ENCODE results near the gene KRT4. TPM values are rescaled to one million over a fixed set of nuclear protein-coding genes. Genes with fewer than 3 reads are reported as not detected.
A peak's percentile ranks its signal among the peaks of the same experiment; 100 is the strongest.

The KRT4 gene
- total and polyA plus RNA-seq, 3 experiments from 2014 or later: not detected

DNA sequence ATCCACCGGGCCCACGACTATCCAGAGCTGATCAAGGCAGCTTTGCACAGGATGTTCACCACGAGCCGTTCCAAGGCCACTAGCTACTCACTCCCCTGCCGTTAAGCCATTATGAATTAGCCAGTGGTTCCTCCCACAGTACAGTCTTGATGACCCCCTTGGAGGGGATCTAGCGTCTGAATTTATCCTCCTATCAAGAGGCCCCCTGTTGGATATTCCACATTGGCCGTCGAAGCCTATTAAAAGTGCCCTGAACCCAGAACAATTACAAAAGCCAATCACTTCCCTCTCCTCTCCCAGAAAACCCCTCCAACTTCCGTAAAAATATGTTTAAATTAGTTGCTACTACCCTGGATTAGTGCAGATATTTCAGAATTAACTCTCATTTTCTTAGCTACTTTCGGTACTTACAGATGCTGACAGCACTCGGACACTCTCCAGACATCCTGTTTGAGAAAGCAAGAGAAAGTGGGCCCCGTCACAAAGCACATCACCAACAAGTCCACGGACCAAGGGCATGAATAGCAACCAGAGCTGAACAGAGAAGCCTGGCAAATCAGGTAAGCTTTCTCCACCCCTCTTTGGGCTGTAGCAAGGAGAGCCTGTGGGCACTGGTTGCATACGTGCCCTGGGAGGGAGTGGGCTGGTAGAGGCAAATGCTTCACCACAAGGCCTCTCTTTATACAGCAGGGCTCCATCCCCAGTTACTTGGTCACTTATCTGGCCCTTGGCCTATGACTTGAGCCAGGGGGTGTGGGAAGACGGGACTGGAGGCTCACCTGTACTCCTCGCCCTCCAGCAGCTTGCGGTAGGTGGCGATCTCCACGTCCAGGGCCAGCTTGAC lies 23.3 kb downstream of the KRT4 start:
- H3K36me3 ChIP-seq (ENCODE audit: insufficient read depth, low read length): no peaks in the 10 kb centered on the region
- H3K4me1 ChIP-seq (ENCODE audit: insufficient read depth, low read length): no peaks in the 10 kb centered on the region
- no peak overlapping the region for H3K27ac ChIP-seq (ENCODE audit: low read depth, low read length)
- Mint-ChIP-seq H3K9me3 (peaks cover 0 to 1% (median 0%) of the 10 kb centered on the region in 5 donors), H3K4me1 (peaks cover 0 to 10% (median 1%) of the 10 kb centered on the region in 3 donors), H3K27me3 (peaks cover 10 to 62% of the 10 kb centered on the region in 2 donors), H3K27ac (peak overlapping the region in 1 of 8 donors; percentile 67), H3K36me3 (peaks cover 0 to 3% (median 2%) of the 10 kb centered on the region in 3 donors), H3K4me3 (no peak overlapping the region)
- POLR2A ChIA-PET: no interaction called here
- peaks cover 8% of the 10 kb centered on the region for H3K27me3 ChIP-seq (ENCODE audit: insufficient read depth, low read length, poor library complexity, severe bottlenecking)
- DNase-seq: no peak
- no peaks in the 10 kb centered on the region for H3K9me3 ChIP-seq (ENCODE audit: low read length)
- CTCF ChIA-PET: no interaction called here
- H3K4me3 ChIP-seq (ENCODE audit: low read length): no peak overlapping the region

DNA sequence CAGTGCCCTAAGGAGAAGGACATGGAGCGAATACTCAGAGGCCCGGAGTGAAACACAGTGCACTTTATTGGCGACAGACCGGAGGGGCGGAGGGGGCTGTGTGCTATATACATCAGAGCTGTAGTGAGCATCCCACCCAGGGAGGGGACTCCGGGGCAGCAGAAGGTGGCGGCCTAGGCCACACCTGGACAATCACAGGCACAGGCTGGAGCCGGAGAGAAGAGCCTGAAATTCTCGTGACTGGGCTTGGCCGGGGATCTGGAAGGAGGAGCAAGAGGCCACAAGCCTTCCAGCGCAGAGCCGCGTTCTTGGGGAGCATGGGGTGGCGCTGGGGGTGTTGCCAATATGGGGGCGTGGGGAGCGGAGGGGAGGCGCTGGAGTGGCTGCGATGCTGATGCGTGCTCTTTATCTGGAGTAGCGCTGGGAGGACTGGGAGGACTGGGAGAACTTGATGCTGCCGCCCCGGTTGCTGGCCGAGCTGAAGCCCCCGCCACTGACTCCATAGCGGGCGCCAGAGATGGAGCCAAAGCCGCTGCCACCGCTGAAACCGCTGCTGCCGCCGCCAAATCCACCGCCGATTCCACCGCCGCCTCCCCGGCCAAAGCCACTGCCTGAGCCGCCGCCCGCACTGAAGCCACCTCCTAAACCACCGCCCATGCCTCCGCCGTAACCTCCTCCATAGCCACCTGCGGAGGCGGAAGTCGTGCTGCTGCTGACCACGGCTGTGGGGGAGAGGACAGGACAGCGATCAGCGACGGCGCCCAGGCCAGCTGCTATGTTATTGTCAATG lies 24.1 kb downstream of the KRT4 start:
- peaks cover 0 to 3% (median 2%) of the 10 kb centered on the region in 3 donors for H3K36me3 Mint-ChIP-seq
- peak overlapping the region in 2 of 8 donors; percentile 26 to 34 for H3K27ac Mint-ChIP-seq
- Histone ChIP-seq H3K4me3 (ENCODE audit: low read length) (no peak overlapping the region), H3K27ac (ENCODE audit: low read depth, low read length) (no peak overlapping the region), H3K27me3 (ENCODE audit: insufficient read depth, low read length, poor library complexity, severe bottlenecking) (peaks cover 8% of the 10 kb centered on the region), H3K4me1 (ENCODE audit: insufficient read depth, low read length) (no peaks in the 10 kb centered on the region), H3K9me3 (ENCODE audit: low read length) (no peaks in the 10 kb centered on the region), H3K36me3 (ENCODE audit: insufficient read depth, low read length) (no peaks in the 10 kb centered on the region)
- H3K4me1 Mint-ChIP-seq: peaks cover 0 to 10% (median 1%) of the 10 kb centered on the region in 3 donors
- H3K4me3 Mint-ChIP-seq: peak overlapping the region in 1 of 7 donors; percentile 19
- CTCF ChIA-PET: no interaction called here
- POLR2A ChIA-PET: no interaction called here
- peaks cover 0 to 1% (median 0%) of the 10 kb centered on the region in 5 donors for H3K9me3 Mint-ChIP-seq
- H3K27me3 Mint-ChIP-seq: peaks cover 10 to 70% of the 10 kb centered on the region in 2 donors
- no peak for DNase-seq

DNA sequence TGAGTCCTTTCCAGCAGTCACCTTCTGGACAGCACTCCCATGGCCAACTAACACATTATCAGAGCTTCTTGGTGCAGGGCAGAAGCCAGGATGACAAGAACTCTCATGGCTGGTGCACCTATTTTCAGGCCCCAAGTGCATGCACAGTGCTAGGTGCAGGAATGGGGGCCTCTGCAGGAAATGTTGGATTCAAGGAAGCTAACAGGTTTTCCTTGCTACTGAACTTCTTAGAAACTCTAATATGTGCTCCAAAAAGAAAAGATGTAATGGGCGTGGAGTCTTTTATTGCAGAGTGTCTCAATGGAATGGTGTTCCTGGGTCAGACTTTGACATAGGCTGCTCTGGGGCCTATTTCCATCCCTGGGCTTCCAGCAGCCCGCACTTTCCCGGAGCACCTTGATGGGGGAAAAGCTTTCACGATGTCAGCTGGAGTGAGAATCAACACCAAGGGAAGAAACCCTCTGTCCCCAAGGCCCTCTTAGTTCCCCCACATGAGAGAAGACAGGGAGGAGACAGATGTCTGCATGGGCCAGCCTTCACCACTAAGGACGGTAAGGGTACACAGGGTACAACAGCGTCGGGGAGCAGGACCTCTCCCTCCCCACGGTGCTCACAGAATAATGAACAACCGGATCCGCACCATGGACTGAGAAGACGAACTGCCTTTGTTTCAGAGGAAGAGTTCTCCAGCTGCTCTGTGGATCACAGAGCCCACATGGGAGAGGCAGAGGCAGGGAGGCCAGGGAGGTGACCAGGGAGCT lies 24.9 kb downstream of the KRT4 start:
- peaks cover 0 to 3% (median 2%) of the 10 kb centered on the region in 3 donors for H3K36me3 Mint-ChIP-seq

DNA sequence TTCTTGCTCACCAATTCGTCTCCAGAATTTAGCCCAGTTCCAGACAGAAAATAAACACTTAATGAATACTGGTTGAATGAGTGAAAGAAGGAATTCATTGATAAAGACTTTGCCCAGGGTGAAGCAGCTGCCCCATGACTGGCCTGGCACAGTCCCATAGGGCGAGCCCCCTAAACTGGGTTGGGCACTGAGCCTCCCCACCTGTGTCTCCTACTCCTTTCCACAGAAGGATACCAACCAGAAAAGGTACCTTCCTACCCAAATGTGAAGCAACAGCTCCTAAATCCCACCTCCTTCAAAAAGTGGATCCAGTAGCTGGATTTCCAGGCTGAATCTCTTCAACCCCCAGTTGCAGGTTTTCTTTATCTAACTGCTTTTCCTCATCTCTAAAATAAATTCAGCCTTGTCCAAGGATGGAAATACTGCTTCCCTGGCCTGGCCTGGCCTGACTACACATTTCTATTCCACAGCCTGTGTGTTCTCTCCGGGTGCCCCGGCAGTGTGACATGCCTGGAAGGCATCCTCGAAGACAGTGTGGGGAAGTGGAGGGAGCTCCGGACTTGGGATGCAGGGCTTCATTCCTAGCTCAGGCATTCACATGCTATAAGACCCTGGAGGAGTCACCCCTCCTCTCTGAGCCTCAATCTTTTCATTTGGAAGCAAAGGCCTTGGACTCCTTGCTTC lies 25.6 kb downstream of the KRT4 start:
- H3K4me3 Mint-ChIP-seq: peak overlapping the region in 1 of 7 donors; percentile 15
- ChIA-PET POLR2A (no interaction called here), CTCF (interaction anchor here (1.1 kb wide), 1 partner anchor 206 kb away, joined by 3 read pairs; no protein-coding TSS in a partner anchor)
- H3K4me1 Mint-ChIP-seq: peaks cover 0 to 10% (median 1%) of the 10 kb centered on the region in 3 donors
- no peak overlapping the region for H3K27ac Mint-ChIP-seq
- Histone ChIP-seq H3K27me3 (ENCODE audit: insufficient read depth, low read length, poor library complexity, severe bottlenecking) (peaks cover 8% of the 10 kb centered on the region), H3K36me3 (ENCODE audit: insufficient read depth, low read length) (no peaks in the 10 kb centered on the region), H3K4me1 (ENCODE audit: insufficient read depth, low read length) (no peaks in the 10 kb centered on the region), H3K9me3 (ENCODE audit: low read length) (no peaks in the 10 kb centered on the region), H3K27ac (ENCODE audit: low read depth, low read length) (no peak overlapping the region), H3K4me3 (ENCODE audit: low read length) (no peak overlapping the region)
- peaks cover 0 to 3% (median 2%) of the 10 kb centered on the region in 3 donors for H3K36me3 Mint-ChIP-seq
- no peaks in the 10 kb centered on the region for H3K9me3 Mint-ChIP-seq
- H3K27me3 Mint-ChIP-seq: peaks cover 11 to 72% of the 10 kb centered on the region in 2 donors
- DNase-seq: no peak

More for the DNA sequence above, 24.9 kb downstream of the KRT4 start:
- no peak for DNase-seq
- H3K4me3 Mint-ChIP-seq: peak overlapping the region in 1 of 7 donors; percentile 19
- POLR2A ChIA-PET: no interaction called here
- H3K9me3 Mint-ChIP-seq: peaks cover 0 to 1% (median 0%) of the 10 kb centered on the region in 5 donors
- H3K9me3 ChIP-seq (ENCODE audit: low read length): no peaks in the 10 kb centered on the region
- H3K27ac Mint-ChIP-seq: no peak overlapping the region
- H3K4me1 Mint-ChIP-seq: peaks cover 0 to 10% (median 1%) of the 10 kb centered on the region in 3 donors
- CTCF ChIA-PET: interaction anchor here (1.1 kb wide), 1 partner anchor 207 kb away, joined by 3 read pairs; no protein-coding TSS in a partner anchor
- no peaks in the 10 kb centered on the region for H3K36me3 ChIP-seq (ENCODE audit: insufficient read depth, low read length)
- no peaks in the 10 kb centered on the region for H3K4me1 ChIP-seq (ENCODE audit: insufficient read depth, low read length)
- H3K27me3 Mint-ChIP-seq: peaks cover 10 to 72% of the 10 kb centered on the region in 2 donors
- no peak overlapping the region for H3K4me3 ChIP-seq (ENCODE audit: low read length)
- peaks cover 8% of the 10 kb centered on the region for H3K27me3 ChIP-seq (ENCODE audit: insufficient read depth, low read length, poor library complexity, severe bottlenecking)
- H3K27ac ChIP-seq (ENCODE audit: low read depth, low read length): no peak overlapping the region

DNA sequence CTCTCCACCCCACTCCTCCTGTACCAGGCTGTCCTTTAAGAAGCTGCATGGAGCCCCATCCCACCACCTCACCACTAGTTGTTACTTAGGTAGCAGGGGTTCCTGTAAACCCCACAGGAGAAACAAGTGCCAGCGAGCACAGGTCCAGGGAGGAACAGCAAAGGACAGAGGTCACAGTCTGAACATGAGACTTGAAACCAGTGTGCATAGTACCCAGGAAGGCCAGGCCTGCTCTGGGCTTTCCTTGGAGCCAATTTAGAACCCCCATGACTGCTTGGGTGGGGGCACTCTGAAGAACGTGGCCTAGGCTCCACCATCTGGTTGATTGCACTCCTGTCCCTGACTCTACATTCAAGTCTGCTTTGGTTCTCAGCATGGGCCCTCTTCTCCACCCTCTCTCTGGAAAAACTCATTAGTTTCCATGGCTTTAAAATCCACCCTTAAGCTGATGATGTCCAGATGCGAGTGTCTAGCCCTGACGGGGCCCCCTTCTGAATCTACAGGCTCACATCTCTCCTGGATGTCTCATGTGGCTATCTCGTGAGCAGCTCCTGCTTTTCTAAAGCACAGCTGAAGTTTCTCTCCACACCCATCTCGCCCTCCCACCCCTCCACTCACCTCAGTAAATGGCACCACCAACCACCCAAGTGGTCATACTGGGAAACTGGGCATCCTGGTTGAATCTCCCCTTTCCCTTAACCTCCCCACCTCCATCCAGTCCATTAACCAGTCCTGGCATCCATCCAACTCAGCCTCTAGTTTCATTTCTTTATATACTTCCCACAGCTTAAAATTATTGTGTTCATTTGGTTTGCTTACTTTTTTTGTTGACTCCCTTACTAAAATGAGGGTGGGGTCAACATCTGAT lies 26.4 kb downstream of the KRT4 start:
- H3K4me3 ChIP-seq (ENCODE audit: low read length): no peak overlapping the region
- H3K9me3 Mint-ChIP-seq: no peaks in the 10 kb centered on the region
- POLR2A ChIA-PET: no interaction called here
- H3K9me3 ChIP-seq (ENCODE audit: low read length): no peaks in the 10 kb centered on the region
- H3K4me3 Mint-ChIP-seq: no peak overlapping the region
- peaks cover 0 to 10% (median 1%) of the 10 kb centered on the region in 3 donors for H3K4me1 Mint-ChIP-seq
- DNase-seq: no peak
- peak overlapping the region in 1 of 8 donors; percentile 60 for H3K27ac Mint-ChIP-seq
- CTCF ChIA-PET: interaction anchor here (1.1 kb wide), 1 partner anchor 205 kb away, joined by 3 read pairs; no protein-coding TSS in a partner anchor
- H3K27ac ChIP-seq (ENCODE audit: low read depth, low read length): no peak overlapping the region
- H3K36me3 Mint-ChIP-seq: peaks cover 0 to 2% (median 1%) of the 10 kb centered on the region in 3 donors
- H3K27me3 ChIP-seq (ENCODE audit: insufficient read depth, low read length, poor library complexity, severe bottlenecking): peaks cover 8% of the 10 kb centered on the region
- H3K4me1 ChIP-seq (ENCODE audit: insufficient read depth, low read length): no peaks in the 10 kb centered on the region
- H3K27me3 Mint-ChIP-seq: peaks cover 13 to 72% of the 10 kb centered on the region in 2 donors
- H3K36me3 ChIP-seq (ENCODE audit: insufficient read depth, low read length): no peaks in the 10 kb centered on the region

DNA sequence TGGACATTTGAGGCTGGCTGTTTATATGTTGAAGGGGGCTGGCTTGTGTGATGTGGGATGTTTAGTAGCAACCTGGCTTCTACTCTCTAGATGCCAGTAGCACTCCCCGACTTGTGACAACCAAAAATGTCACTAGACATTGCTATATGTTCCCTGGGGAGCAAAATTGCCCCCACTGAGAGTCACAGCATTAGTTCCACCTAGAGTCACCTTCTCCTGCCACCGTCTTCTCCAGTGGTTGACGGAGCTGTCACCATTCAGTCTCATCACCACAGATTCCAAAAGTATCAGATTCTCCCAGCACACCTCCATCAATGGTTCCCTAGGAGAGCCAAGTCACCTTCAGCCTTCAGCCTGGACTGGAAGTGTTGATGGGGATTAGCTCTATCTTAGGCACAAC lies 29.0 kb downstream of the KRT4 start:
- ChIA-PET POLR2A (no interaction called here), CTCF (no interaction called here)
- no peaks in the 10 kb centered on the region for H3K36me3 ChIP-seq (ENCODE audit: insufficient read depth, low read length)
- no peaks in the 10 kb centered on the region for H3K27me3 ChIP-seq (ENCODE audit: insufficient read depth, low read length, poor library complexity, severe bottlenecking)
- H3K9me3 ChIP-seq (ENCODE audit: low read length): no peaks in the 10 kb centered on the region
- Mint-ChIP-seq H3K27ac (no peak overlapping the region), H3K36me3 (peaks cover 0 to 2% (median 0%) of the 10 kb centered on the region in 3 donors), H3K4me3 (no peak overlapping the region), H3K9me3 (no peaks in the 10 kb centered on the region), H3K27me3 (peaks cover 9 to 74% of the 10 kb centered on the region in 2 donors), H3K4me1 (peaks cover 0 to 6% (median 1%) of the 10 kb centered on the region in 3 donors)
- no peak overlapping the region for H3K27ac ChIP-seq (ENCODE audit: low read depth, low read length)
- no peaks in the 10 kb centered on the region for H3K4me1 ChIP-seq (ENCODE audit: insufficient read depth, low read length)
- no peak for DNase-seq
- H3K4me3 ChIP-seq (ENCODE audit: low read length): no peak overlapping the region
